HL-60 (cell line): ENCODE measurements around the gene LMBRD1.

ENCODE experiments used
- DNase-seq, 2 experiments: peaks; one replicate each; pipeline ENCODE4 v3.0.0-alpha.2; 2010 to 2020; ENCODE audit warnings: low read depth in 1 of 2, low spot score in 1 of 2
- H3K27ac ChIP-seq: fragments of 250-450 bp; sonication (Bioruptor Pico); replicated peaks from 2 replicates; pipeline ENCODE4 v1.5.1; 2020; ENCODE audit warnings: mild to moderate bottlenecking, moderate library complexity
- H3K27me3 ChIP-seq: fragments of 250-450 bp; sonication (Bioruptor Pico); 2 replicates; pipeline ENCODE4 v1.5.1; 2021; ENCODE audit warnings: mild to moderate bottlenecking, moderate library complexity; ENCODE audit not compliant: insufficient read depth, poor library complexity, severe bottlenecking
- H3K4me3 ChIP-seq: replicated peaks from 2 replicates; pipeline ENCODE4 v1.5.1; 2011; ENCODE audit warnings: mild to moderate bottlenecking, control low read depth, low read length; ENCODE audit not compliant: insufficient read depth
- CTCF ChIP-seq: IDR thresholded peaks from one replicate; pipeline ENCODE4 v1.5.1; 2011; ENCODE audit warnings: low read length, control low read depth, inconsistent platforms; ENCODE audit not compliant: insufficient read depth
- GABPA ChIP-seq: IDR thresholded peaks from 2 replicates; pipeline ENCODE4 v1.6.1; 2012; ENCODE audit warnings: low read depth
- POLR2AphosphoS5 ChIP-seq: IDR thresholded peaks from 2 replicates; pipeline ENCODE4 v1.6.1; 2012; ENCODE audit warnings: low read depth
- REST ChIP-seq: IDR thresholded peaks from 2 replicates; pipeline ENCODE4 v1.6.1; 2012; ENCODE audit warnings: low read depth; ENCODE audit not compliant: insufficient replicate concordance
- SPI1 ChIP-seq: IDR thresholded peaks from 2 replicates; pipeline ENCODE4 v1.6.1; 2012; ENCODE audit warnings: low read depth, mild to moderate bottlenecking, borderline replicate concordance

Gene LMBRD1

GRCh38 chr6:69756907-69757306 is 39.9 kb downstream of the LMBRD1 start:
- Histone ChIP-seq H3K27ac (no peak overlapping the region), H3K27me3 (no peaks in the 10 kb centered on the region), H3K4me3 (no peak overlapping the region)
- no peak for DNase-seq
- no peak for TF ChIP-seq REST

- no peak overlapping the region for H3K27ac ChIP-seq
- no peak for DNase-seq
- H3K4me3 ChIP-seq = no peak overlapping the region
- TF ChIP-seq REST (no peak), CTCF (no peak), POLR2AphosphoS5 (no peak), GABPA (no peak), SPI1 (no peak)
- H3K27me3 ChIP-seq = no peaks in the 10 kb centered on the region
Measured at GRCh38 chr6:69756366-69756765, 40.4 kb downstream of the LMBRD1 start.

GRCh38 chr6:69735027-69735426 is 61.8 kb downstream of the LMBRD1 start:
- H3K27me3 ChIP-seq = no peaks in the 10 kb centered on the region
- no peak for TF ChIP-seq POLR2AphosphoS5
- no peak for TF ChIP-seq REST
- no peak for TF ChIP-seq GABPA
- no peak for TF ChIP-seq SPI1
- no peak for TF ChIP-seq CTCF
- H3K4me3 ChIP-seq = no peak overlapping the region
- DNase-seq = no peak
- no peak overlapping the region for H3K27ac ChIP-seq

- Histone ChIP-seq H3K27ac (no peak overlapping the region), H3K4me3 (no peak overlapping the region), H3K27me3 (no peaks in the 10 kb centered on the region)
- TF ChIP-seq POLR2AphosphoS5 = no peak
- DNase-seq = no peak
Measured at GRCh38 chr6:69732640-69733039, 64.2 kb downstream of the LMBRD1 start.
